RKO (cell line): Measurements from ENCODE around the gene STAB1.
"Not testable (repeated sequence)": the region's sequence is repeated elsewhere in the genome, so short reads cannot be mapped to it uniquely, and the experiment has no call there.

ENCODE experiments used
- DNase-seq: peaks from one replicate; pipeline ENCODE4 v3.0.0-alpha.2; 2016; ENCODE audit warnings: low spot score

Gene STAB1

GRCh38 chr3:52523386-52524257 lies 28.5 kb downstream of the STAB1 start:
- no peak for DNase-seq

- DNase-seq: no peak
Observed at GRCh38 chr3:52524258-52524751, 29.2 kb downstream of the STAB1 start.

GRCh38 chr3:52524752-52525679 lies 29.9 kb downstream of the STAB1 start:
- no peak for DNase-seq

GRCh38 chr3:52525680-52526561 lies 30.8 kb downstream of the STAB1 start:
- no peak for DNase-seq

- not testable (repeated sequence) for DNase-seq
Observed at GRCh38 chr3:52526671-52527038, 31.5 kb downstream of the STAB1 start.

- DNase-seq: no peak
Observed at GRCh38 chr3:52527039-52527731, 32.0 kb downstream of the STAB1 start.

- no peak for DNase-seq
Observed at GRCh38 chr3:52527732-52528585, 32.8 kb downstream of the STAB1 start.

GRCh38 chr3:52528586-52529375 lies 33.6 kb downstream of the STAB1 start:
- DNase-seq: no peak

- DNase-seq: no peak
Observed at GRCh38 chr3:52529376-52530333, 34.5 kb downstream of the STAB1 start.

GRCh38 chr3:52530918-52531826 lies 36.0 kb downstream of the STAB1 start:
- DNase-seq: no peak

- DNase-seq: no peak
Observed at GRCh38 chr3:52531860-52532516, 36.9 kb downstream of the STAB1 start.

GRCh38 chr3:52532517-52532837 lies 37.3 kb downstream of the STAB1 start:
- peak; percentile 82 for DNase-seq

GRCh38 chr3:52532838-52533622 lies 37.9 kb downstream of the STAB1 start:
- DNase-seq: peak; percentile 40

- DNase-seq: peak; percentile 82
Observed at GRCh38 chr3:52533623-52534280, 38.6 kb downstream of the STAB1 start, which contains the start of gene NT5DC2. NT5DC2 (minus strand) TSS chr3:52533857; CDS start chr3:52533737, 120 bp downstream.
